Neural crest cell (in vitro differentiated cells): ENCODE data around the gene NEK11. TPM values are rescaled to one million over a fixed set of nuclear protein-coding genes. Genes with fewer than 3 reads are reported as not detected.

Experiments
- DNase-seq: peaks from one replicate; pipeline ENCODE4 v3.0.0; 2021; ENCODE audit warnings: low read depth, mixed read lengths, low spot score
- H3K27ac Mint-ChIP-seq: one replicate; pipeline ENCODE4 v1.8.0; 2021; ENCODE audit warnings: mild to moderate bottlenecking, mixed read lengths; ENCODE audit not compliant: unreplicated experiment
- H3K27me3 Mint-ChIP-seq: 2 replicates; pipeline ENCODE4 v1.8.0; 2021; ENCODE audit warnings: low read depth, mild to moderate bottlenecking, mixed read lengths
- H3K36me3 Mint-ChIP-seq: 2 replicates; pipeline ENCODE4 v1.8.0; 2021; ENCODE audit warnings: low read depth, mild to moderate bottlenecking, mixed read lengths
- H3K4me1 Mint-ChIP-seq: 2 replicates; pipeline ENCODE4 v1.8.0; 2021; ENCODE audit warnings: mixed read lengths
- H3K4me3 Mint-ChIP-seq: one replicate; pipeline ENCODE4 v1.8.0; 2021; ENCODE audit warnings: mild to moderate bottlenecking, mixed read lengths
- H3K9me3 Mint-ChIP-seq: 2 replicates; pipeline ENCODE4 v1.8.0; 2021; ENCODE audit warnings: mixed read lengths
- total RNA-seq: library from RNA; stranded (reverse); gene quantifications from 2 replicates; pipeline ENCODE4 v1.2.1, GENCODE V29; 2021
- TF ChIP-seq, protein P1 (sequence below): fragments of 200-600 bp; sonication (generic); conservative IDR thresholded peaks from 2 replicates; pipeline ENCODE4 v1.5.0; 2021; ENCODE audit warnings: antibody characterized with exemption, mild to moderate bottlenecking

NEK11 gene
- total RNA-seq, 1 donor from 2014 or later = 4.9 TPM

DNA sequence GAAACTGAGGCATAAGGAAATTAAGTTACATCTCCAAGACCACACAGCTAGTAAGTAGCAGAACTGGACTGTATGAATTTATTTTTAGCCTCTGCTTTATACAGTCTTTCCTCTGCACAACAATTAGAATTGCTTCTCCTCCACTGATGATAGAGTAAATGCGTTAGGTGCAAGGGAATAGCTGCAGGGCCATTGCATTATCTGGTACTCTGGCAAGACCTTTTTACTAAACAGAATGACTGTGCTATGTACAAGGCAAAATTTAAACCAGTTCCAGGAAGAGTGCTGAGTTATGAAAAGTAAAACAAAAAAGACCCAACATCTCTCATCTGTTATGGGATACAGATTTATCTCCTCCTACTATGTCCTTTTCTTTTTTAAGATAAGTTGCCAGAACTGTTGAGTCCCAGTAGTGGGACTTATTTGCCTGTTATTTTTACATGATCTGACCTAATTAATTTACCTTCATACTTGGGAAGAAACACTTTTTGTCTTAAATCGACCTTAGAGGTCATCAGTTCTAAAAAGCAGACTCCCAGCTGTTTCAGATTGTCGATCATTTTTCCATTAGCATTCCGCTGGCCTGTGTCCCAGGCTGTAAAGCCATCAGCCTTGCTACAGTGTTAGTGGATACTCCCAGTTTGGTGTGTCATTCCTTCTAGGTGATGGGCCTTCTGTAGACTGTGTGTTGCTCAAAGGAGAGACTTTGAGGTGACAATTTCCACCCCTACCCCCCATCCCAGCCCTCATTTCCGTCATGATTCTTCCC, 207.4 kb downstream of the NEK11 start:
- DNase-seq = no peak
- Mint-ChIP-seq H3K36me3 (no peaks in the 10 kb centered on the region), H3K4me3 (no peak overlapping the region), H3K9me3 (no peaks in the 10 kb centered on the region), H3K27ac (no peak overlapping the region), H3K27me3 (no peaks in the 10 kb centered on the region), H3K4me1 (peaks cover 11% of the 10 kb centered on the region)
- TF ChIP-seq, protein P1, sequence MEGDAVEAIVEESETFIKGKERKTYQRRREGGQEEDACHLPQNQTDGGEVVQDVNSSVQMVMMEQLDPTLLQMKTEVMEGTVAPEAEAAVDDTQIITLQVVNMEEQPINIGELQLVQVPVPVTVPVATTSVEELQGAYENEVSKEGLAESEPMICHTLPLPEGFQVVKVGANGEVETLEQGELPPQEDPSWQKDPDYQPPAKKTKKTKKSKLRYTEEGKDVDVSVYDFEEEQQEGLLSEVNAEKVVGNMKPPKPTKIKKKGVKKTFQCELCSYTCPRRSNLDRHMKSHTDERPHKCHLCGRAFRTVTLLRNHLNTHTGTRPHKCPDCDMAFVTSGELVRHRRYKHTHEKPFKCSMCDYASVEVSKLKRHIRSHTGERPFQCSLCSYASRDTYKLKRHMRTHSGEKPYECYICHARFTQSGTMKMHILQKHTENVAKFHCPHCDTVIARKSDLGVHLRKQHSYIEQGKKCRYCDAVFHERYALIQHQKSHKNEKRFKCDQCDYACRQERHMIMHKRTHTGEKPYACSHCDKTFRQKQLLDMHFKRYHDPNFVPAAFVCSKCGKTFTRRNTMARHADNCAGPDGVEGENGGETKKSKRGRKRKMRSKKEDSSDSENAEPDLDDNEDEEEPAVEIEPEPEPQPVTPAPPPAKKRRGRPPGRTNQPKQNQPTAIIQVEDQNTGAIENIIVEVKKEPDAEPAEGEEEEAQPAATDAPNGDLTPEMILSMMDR = no peak

DNA sequence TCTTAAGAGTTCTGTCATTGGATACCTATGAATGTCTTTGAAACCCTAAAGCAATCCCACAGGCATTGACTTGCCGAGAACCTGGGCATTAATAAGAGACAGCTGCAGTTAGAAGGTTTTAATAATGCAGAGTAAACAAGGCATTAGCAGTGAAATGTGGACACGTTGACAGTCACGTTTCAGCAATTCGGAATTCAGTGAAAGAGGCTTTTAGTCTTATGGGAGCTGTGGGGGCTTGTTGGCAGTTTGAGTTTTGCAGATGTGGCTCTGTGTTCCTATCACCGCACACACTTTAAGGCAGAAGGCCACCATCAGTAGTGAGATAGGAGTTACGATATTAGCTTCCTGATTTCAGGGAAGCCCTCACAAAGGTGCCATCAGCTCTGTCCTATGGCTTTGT, 209.7 kb downstream of the NEK11 start:
- Mint-ChIP-seq H3K4me1 (peaks cover 11% of the 10 kb centered on the region), H3K4me3 (no peak overlapping the region), H3K27me3 (no peaks in the 10 kb centered on the region), H3K9me3 (no peaks in the 10 kb centered on the region), H3K36me3 (no peaks in the 10 kb centered on the region), H3K27ac (peak overlapping the region; percentile 53)
- TF ChIP-seq, protein P1 = no peak
- no peak for DNase-seq

DNA sequence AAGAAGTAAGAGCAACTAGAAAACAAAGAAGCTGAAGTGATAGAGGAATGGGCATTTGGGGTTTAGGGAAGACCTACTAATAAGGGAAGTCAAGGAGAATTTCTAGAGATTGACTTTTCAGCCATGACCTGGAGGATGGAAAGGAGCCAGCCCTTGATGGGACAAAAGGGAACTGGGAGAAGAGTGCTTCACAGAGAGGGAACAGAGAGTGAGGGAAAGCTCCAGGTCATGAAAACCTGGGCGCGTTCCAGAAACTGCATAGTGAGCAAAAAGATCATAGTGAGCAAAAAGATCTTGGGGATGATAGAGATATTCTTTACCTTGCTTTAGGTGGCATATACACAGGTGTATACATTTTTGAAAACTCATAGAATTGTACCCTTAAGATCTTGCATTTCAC, 211.8 kb downstream of the NEK11 start:
- peak overlapping the region; percentile 1 for H3K27ac Mint-ChIP-seq

DNA sequence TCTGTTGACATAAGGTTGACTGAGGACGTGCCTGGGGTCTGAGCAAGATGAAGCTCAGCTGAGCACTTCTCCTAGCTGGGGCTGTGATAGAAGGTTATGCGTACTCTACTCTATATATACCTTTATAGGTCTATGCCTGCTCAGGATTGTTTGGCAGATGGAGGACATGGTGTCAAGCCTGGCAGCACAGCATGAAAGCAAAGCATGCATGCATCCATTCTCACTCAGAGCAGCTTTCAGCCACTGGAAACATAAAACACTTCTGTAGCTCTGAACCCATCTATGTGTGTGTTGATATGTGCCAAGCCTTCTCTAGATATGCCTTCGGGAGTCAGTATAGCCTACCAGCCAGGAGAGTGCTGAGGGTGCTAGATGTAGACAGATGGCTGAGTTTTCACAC, 212.6 kb downstream of the NEK11 start:
- no peak overlapping the region for H3K27ac Mint-ChIP-seq
- no peaks in the 10 kb centered on the region for H3K27me3 Mint-ChIP-seq
- no peak for DNase-seq
- H3K4me3 Mint-ChIP-seq = no peak overlapping the region
- H3K9me3 Mint-ChIP-seq = no peaks in the 10 kb centered on the region
- TF ChIP-seq, protein P1 = no peak
- H3K4me1 Mint-ChIP-seq = peaks cover 15% of the 10 kb centered on the region
- no peaks in the 10 kb centered on the region for H3K36me3 Mint-ChIP-seq

More for the DNA sequence above, 211.8 kb downstream of the NEK11 start:
- DNase-seq = no peak
- Mint-ChIP-seq H3K4me3 (no peak overlapping the region), H3K9me3 (no peaks in the 10 kb centered on the region), H3K4me1 (peaks cover 17% of the 10 kb centered on the region), H3K27me3 (no peaks in the 10 kb centered on the region), H3K36me3 (no peaks in the 10 kb centered on the region)
- TF ChIP-seq, protein P1 = no peak

DNA sequence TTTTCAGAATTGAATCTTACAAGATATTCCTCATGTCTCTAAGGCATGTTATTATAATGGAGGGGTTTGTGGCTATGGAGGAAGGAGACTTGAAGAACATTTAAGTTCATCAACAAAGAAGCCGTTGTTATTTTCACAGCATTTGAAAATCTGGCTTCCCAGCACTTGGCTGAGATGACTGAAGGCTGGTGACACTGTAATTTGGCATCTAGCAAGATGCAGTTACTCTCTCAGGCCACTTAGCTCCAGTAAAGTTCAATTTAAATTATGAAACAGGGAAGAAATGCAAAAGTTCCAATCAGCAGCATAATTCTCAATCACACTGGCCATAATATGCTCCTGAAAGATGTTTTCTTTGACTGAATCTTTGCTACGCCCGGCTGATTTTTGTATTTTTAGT, 215.5 kb downstream of the NEK11 start:
- H3K27me3 Mint-ChIP-seq = no peaks in the 10 kb centered on the region
- TF ChIP-seq, protein P1 = no peak
- H3K36me3 Mint-ChIP-seq = no peaks in the 10 kb centered on the region
- peaks cover 6% of the 10 kb centered on the region for H3K4me1 Mint-ChIP-seq
- H3K9me3 Mint-ChIP-seq = no peaks in the 10 kb centered on the region
- no peak overlapping the region for H3K4me3 Mint-ChIP-seq
- no peak overlapping the region for H3K27ac Mint-ChIP-seq
- DNase-seq = no peak
